Tongue (tissue), 2 donors: ENCODE measurements around the gene GMPR. TPM values are rescaled to one million over a fixed set of nuclear protein-coding genes. Genes with fewer than 3 reads are reported as not detected.
A peak's percentile ranks its signal among the peaks of the same experiment; 100 is the strongest.

Experiments
- DNase-seq: peaks from one replicate; pipeline ENCODE4 v3.0.0-alpha.2; 2015
- total RNA-seq: library from RNA; depleted of rRNA; stranded (reverse); fragments of >200 nt; gene quantifications from one replicate; pipeline ENCODE4 v1.2.3, GENCODE V29; 2014

The GMPR gene
- total RNA-seq, 1 donor from 2014 or later: 50.2 TPM

GRCh38 chr6:16302721-16303552, 64.5 kb downstream of the GMPR start:
- DNase-seq: no peak

GRCh38 chr6:16305246-16305725, 66.9 kb downstream of the GMPR start:
- DNase-seq: no peak

GRCh38 chr6:16305788-16306187, 67.4 kb downstream of the GMPR start:
- DNase-seq: no peak

GRCh38 chr6:16306334-16306733, 67.9 kb downstream of the GMPR start:
- DNase-seq: no peak

- DNase-seq: no peak
Observed at GRCh38 chr6:16311763-16312162, 73.4 kb downstream of the GMPR start.

- no peak for DNase-seq
Observed at GRCh38 chr6:16313732-16314131, 75.3 kb downstream of the GMPR start.

- DNase-seq: no peak
Observed at GRCh38 chr6:16314296-16314695, 75.9 kb downstream of the GMPR start.

GRCh38 chr6:16316741-16317251, 78.4 kb downstream of the GMPR start:
- DNase-seq: peak; percentile 60

GRCh38 chr6:16318538-16318937, 80.2 kb downstream of the GMPR start:
- DNase-seq: no peak

- no peak for DNase-seq
Observed at GRCh38 chr6:16318953-16319720, 80.8 kb downstream of the GMPR start.

- DNase-seq: peak; percentile 94
Observed at GRCh38 chr6:16319813-16320532, 81.6 kb downstream of the GMPR start.

- peak; percentile 67 for DNase-seq
Observed at GRCh38 chr6:16320533-16321340, 82.3 kb downstream of the GMPR start.

- no peak for DNase-seq
Observed at GRCh38 chr6:16321341-16321710, 82.9 kb downstream of the GMPR start.

GRCh38 chr6:16321826-16322225, 83.4 kb downstream of the GMPR start:
- DNase-seq: no peak

GRCh38 chr6:16322666-16323312, 84.4 kb downstream of the GMPR start:
- DNase-seq: peak; percentile 94

GRCh38 chr6:16324184-16324583, 85.8 kb downstream of the GMPR start:
- no peak for DNase-seq

GRCh38 chr6:16324606-16325225, 86.3 kb downstream of the GMPR start:
- DNase-seq: no peak

GRCh38 chr6:16326531-16326930, 88.1 kb downstream of the GMPR start:
- no peak for DNase-seq

GRCh38 chr6:16326971-16327776, 88.8 kb downstream of the GMPR start:
- no peak for DNase-seq
